Measurements from ENCODE around the gene KDM4E. TPM values are rescaled to one million over a fixed set of nuclear protein-coding genes. Genes with fewer than 3 reads are reported as not detected.

KDM4E gene
- total RNA-seq, 1 donor from 2014 or later: not detected

Other genes with a start within 250 kb of the KDM4E start
- gene CWC15, start 51.7 kb upstream of the KDM4E start, total RNA-seq: 57.8 TPM
- gene KDM4D, start 51.5 kb upstream of the KDM4E start, total RNA-seq: 0.83 TPM
- gene KDM4F, start 24.2 kb downstream of the KDM4E start, total RNA-seq: not detected
- gene SRSF8, start 41.7 kb downstream of the KDM4E start, total RNA-seq: 25.1 TPM
- gene ENDOD1, start 64.6 kb downstream of the KDM4E start, total RNA-seq: 13.3 TPM
- gene SESN3, start 205.9 kb downstream of the KDM4E start, total RNA-seq: 10.6 TPM